ENCODE data around the gene PCDH8.

PCDH8 gene, protein sequence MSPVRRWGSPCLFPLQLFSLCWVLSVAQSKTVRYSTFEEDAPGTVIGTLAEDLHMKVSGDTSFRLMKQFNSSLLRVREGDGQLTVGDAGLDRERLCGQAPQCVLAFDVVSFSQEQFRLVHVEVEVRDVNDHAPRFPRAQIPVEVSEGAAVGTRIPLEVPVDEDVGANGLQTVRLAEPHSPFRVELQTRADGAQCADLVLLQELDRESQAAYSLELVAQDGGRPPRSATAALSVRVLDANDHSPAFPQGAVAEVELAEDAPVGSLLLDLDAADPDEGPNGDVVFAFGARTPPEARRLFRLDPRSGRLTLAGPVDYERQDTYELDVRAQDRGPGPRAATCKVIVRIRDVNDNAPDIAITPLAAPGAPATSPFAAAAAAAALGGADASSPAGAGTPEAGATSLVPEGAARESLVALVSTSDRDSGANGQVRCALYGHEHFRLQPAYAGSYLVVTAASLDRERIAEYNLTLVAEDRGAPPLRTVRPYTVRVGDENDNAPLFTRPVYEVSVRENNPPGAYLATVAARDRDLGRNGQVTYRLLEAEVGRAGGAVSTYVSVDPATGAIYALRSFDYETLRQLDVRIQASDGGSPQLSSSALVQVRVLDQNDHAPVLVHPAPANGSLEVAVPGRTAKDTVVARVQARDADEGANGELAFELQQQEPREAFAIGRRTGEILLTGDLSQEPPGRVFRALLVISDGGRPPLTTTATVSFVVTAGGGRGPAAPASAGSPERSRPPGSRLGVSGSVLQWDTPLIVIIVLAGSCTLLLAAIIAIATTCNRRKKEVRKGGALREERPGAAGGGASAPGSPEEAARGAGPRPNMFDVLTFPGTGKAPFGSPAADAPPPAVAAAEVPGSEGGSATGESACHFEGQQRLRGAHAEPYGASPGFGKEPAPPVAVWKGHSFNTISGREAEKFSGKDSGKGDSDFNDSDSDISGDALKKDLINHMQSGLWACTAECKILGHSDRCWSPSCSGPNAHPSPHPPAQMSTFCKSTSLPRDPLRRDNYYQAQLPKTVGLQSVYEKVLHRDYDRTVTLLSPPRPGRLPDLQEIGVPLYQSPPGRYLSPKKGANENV

DNA sequence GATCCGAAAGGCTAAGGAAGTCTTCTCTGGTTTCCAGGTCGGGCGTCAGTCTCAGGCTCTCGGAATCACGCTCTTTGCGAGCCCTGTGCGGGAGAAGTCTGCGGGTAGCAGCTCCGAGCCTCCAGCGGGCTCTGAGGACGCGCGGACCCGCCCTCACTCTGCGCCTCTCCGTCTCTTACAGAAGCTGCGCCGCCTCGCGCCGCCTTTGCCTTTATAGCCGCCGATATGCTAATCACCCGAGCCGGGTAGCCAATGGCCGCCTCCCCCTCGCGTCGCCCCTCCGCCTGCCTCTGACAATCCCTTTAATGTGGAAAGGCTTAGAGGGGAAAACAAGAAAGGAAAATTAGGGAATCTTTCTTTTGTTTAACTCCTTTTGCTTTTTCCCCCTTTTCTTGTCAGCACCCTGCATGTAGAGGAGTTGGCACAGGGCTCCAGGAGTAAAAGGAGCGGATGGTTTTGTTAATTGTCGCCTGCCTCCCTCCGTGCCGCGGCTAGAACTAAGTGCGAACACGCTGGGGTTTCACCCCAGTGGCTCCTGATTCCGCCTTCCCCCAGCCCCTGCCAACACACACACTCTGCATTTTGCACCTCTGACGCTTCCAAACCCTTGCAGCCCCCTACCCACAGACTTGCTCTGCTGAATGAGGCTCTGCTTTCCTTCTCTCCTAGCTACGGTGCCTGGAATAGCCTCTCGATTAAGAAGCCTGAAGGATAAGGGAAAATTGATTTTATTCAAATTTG, at the start of gene PCDH8:
TSS of gene PCDH8 (minus strand) at position 186 of the 741 bp plus-strand sequence. CDS start 204 bp downstream, outside the sequence.
- no peak for DNase-seq (ENCODE audit: low read depth)

DNA sequence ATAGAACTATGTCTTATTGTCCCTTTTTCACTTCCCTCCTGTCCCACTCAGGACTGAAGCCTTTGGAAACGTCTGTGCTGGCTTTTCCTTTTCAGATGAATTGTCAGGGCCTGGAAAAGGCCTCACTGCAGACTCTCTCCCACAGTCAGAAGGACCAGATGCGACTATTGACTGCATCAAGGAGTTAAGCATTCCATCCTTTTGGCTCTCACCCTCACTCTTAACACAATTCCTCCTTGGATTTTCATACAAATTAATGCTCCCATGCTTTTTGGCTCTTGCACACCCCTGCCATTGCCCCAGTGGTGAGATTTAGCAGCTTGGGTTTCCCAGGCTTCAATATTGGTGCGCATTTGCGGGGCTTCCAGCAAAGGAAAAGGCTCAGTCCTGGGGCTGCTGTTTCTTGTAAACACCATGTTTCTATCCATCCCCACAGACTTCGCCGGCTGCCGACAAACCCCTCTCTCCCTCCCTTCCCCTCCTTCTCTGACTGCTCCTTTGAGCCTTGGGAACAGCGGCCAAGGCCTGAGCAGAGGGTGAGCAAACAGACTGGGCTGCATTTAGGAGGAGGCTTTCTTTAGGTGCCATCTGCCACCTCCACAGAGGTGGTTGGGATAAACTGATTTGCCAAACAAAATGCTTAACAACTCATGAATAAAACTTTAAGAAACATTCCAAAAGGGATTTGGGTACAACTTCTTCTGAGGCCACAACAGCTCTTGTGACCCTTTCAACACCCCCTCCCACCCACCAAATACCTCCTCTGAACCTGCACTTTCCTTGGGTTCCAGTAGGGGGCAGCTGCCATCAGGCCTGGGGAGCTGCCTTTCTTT, 48.6 kb upstream of the PCDH8 start:
- no peak for DNase-seq (ENCODE audit: low read depth)

DNA sequence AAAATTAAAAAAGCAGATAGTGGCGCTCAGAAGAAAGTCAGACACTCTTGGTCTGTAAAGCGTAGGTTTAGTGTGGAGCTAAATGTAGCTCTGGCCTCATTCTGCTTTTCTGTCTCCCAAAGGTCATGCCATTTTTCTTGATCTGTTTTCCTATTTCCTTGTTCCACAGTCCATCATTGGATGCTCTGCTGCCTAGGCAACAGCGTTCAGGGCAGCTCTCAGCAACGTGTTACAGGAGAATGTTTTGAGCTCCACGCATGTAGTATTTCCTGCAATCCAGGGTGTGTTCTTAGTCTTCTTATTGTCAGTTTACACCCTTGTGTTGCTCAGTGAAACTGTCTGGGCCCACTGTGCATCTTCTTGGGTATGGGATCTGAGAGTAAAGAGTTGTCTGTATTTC, 46.0 kb upstream of the PCDH8 start:
- DNase-seq (ENCODE audit: low read depth) = no peak

DNA sequence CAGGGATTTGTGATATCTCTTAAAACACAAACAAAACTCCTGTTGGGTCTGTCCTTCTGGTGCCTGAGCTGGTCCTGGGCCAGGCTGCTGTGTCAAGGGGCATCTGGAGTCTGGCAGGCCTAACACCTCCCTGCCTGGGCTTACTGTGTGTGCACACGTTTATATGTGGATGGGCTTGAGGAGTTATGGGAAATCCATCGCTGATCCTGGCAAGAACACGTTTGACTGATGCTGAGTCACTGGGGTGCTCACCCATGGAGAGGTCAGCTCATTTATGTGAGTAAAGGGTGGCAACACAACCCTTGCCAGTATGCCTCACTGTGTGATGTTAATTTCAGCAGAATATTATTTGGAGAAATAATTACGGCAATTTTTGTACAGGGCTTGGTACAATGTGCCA, 44.5 kb upstream of the PCDH8 start:
- no peak for DNase-seq (ENCODE audit: low read depth)

- no peak for DNase-seq (ENCODE audit: low read depth)
These were observed 43.3 kb upstream of the PCDH8 start for GRCh38 chr13:52891706-52892105.

- DNase-seq (ENCODE audit: low read depth) = no peak
These were observed 38.7 kb upstream of the PCDH8 start for GRCh38 chr13:52887165-52887564.

DNA sequence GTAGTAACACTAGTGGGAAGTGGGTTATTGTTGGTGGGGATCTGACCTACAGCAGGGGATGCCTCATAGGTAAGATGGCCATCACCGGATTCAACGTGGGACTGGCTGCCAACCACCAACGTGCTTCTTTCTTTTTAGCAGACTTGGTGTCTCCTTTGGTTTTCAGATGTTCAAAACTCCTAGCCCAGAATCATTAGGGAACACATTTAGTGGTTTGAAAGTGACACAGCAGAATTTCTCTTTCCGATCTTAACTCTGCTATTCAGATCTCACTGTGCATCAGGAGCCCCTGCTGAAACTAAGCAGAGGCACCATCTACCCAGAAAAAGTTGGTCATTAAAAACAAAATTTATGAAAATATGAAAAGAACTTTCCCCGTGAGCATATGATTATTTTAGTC, 36.7 kb upstream of the PCDH8 start:
- DNase-seq (ENCODE audit: low read depth) = no peak

- DNase-seq (ENCODE audit: low read depth) = no peak
These were observed 36.1 kb upstream of the PCDH8 start for GRCh38 chr13:52884429-52885010.

GRCh38 chr13:52882785-52883184, 34.3 kb upstream of the PCDH8 start:
- DNase-seq (ENCODE audit: low read depth) = no peak

DNA sequence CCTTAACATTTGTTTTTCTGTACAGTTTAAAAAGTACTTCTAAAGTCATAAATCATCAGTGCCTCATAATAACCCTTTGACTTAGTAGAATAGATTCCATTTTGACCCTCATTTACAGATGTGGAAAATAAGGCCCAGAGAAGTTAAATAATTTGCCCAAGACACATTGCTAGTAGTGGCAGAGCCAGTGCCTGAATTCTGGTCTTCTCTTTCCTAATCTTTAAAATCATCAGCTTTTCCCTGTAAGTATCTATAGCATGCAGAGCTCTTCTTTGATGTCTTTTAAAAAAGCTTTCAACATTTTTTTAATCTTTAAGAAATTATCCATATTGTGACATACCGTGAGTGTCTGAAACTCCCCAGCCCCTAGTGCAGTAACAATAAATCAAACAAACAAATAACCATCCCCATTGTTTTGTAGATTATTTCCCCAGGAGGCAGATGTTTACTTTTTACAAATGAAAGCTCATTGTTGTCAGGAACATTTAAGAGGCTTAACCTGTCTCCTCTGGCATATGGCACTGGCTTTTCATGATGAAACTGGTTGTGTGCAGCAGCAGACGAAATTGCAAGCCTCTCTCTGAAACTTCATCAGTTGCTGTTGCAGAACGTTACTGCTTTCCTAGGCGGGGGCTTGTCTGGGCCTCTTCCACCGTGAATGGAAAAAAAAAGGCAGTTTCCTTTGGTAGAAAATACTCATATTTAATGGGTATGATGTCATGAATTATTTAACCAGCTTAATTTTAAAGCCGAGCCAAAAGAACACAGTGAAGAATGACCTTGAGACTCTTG, 31.7 kb upstream of the PCDH8 start:
- DNase-seq (ENCODE audit: low read depth) = no peak

GRCh38 chr13:52878831-52879230, 30.4 kb upstream of the PCDH8 start:
- no peak for DNase-seq (ENCODE audit: low read depth)

- no peak for DNase-seq (ENCODE audit: low read depth)
These were observed 21.7 kb upstream of the PCDH8 start for GRCh38 chr13:52870143-52870542.

DNA sequence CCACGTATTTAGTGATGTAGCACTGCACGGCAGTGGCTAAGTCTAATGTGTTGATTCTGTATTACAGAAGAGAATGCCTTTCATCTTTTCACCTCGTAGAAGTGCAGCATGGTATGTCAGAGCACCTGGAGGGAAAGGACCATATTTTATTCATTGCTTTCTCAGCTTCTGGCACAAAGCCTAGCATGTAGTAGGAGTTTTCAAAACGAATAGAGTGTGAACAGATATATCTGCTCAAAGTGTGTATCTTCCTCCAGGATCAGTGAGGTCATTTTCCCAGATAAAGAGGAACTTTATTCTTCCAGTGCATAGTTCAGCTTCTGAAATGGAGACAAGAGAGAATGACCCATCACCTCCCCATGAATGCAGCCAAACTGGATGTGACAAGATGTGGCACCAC, 21.2 kb upstream of the PCDH8 start:
- DNase-seq (ENCODE audit: low read depth) = no peak

DNA sequence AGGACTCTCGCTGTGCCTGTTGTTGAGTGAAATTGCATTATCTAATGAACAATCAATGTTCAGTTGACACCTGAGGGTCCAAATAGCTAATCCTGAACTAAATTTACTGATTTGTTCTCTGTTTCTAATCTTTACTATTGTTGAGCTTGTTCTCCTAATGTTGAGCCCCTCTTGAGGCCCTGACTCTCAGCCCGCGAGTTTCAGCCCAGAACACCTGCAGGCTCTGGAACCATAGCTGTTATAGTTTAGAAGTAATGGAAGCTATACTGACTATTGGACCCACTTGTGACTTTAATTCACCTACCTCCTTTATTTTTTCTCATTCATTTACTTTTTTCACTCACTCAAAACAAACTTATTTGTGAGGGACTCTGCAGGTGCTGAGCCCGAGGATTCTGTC, 20.6 kb upstream of the PCDH8 start:
- DNase-seq (ENCODE audit: low read depth) = no peak

DNA sequence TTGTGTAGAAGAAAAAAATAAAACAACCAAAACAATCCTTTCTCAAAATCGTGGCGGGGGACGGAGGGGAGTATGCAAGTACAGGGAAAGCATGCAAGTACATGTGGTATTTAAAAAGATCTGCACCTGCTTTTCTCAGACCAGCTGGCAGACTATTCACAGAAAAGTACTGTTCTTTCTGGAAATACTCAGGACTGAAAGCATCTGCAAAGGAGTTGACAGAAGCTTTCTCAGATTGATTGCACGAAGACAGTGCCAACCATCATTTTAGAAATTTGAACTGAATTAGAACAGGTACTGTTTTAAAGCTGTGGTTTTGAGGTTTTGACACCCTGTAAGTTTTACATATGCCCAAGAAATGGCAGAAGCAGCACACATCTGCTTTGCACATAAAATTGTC, 19.8 kb upstream of the PCDH8 start:
- DNase-seq (ENCODE audit: low read depth) = no peak

GRCh38 chr13:52864941-52865340, 16.5 kb upstream of the PCDH8 start:
- DNase-seq (ENCODE audit: low read depth) = no peak

GRCh38 chr13:52862358-52863206, 14.1 kb upstream of the PCDH8 start:
- no peak for DNase-seq (ENCODE audit: low read depth)

GRCh38 chr13:52852444-52852843, 4.0 kb upstream of the PCDH8 start:
- no peak for DNase-seq (ENCODE audit: low read depth)

Data from T-helper 22 cell (primary cell).